Adrenal gland (tissue), 5 donors: ENCODE measurements around the gene KCTD3.

Experiments used
- POLR2A ChIP-seq, 2 donors: fragments of 450-650 bp; IDR thresholded peaks; one replicate each; pipeline ENCODE4 v1.6.1; 2017; ENCODE audit warnings: antibody characterized with exemption in 2 of 2, mild to moderate bottlenecking in 2 of 2, moderate library complexity in 1 of 2
- TF ChIP-seq, protein P1 (sequence below), 6 experiments: fragments of 450-650 bp in 4 of 6; fragments of 200-600 bp in 2 of 6; sonication (generic) in 1 of 6; IDR thresholded peaks; 1 replicate in 5 of 6; 2 replicates in 1 of 6; pipeline versions ENCODE4 v1.5.1 to v1.8.0; 2016 to 2021; ENCODE audit warnings: antibody characterized with exemption in 6 of 6, mild to moderate bottlenecking in 2 of 6, moderate library complexity in 1 of 6
- donor health status: DM: no; HTN: no; CAD: no.

DNA sequence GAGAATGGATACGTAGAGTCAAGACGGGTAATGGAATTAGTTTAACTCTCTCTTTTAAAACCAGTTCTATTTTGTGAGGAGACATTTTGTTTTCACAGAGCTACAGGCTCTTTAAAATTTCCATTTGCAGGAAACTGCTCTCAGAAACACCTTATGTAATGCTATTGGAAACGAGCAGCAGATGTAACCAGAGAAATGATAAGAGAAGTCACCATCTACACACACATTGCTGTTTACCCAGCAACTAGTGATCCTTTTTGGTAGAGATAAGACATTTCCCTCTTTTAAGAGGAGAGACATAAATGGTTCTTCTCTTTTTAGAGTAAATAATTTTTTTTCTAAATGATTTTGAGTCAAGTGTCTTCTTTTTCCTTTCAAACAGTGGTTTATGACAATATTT, 80.6 kb downstream of the KCTD3 start:
- TF ChIP-seq, protein P1, sequence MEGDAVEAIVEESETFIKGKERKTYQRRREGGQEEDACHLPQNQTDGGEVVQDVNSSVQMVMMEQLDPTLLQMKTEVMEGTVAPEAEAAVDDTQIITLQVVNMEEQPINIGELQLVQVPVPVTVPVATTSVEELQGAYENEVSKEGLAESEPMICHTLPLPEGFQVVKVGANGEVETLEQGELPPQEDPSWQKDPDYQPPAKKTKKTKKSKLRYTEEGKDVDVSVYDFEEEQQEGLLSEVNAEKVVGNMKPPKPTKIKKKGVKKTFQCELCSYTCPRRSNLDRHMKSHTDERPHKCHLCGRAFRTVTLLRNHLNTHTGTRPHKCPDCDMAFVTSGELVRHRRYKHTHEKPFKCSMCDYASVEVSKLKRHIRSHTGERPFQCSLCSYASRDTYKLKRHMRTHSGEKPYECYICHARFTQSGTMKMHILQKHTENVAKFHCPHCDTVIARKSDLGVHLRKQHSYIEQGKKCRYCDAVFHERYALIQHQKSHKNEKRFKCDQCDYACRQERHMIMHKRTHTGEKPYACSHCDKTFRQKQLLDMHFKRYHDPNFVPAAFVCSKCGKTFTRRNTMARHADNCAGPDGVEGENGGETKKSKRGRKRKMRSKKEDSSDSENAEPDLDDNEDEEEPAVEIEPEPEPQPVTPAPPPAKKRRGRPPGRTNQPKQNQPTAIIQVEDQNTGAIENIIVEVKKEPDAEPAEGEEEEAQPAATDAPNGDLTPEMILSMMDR (IDR thresholded peaks at IDR 0.05), result no peak
- TF ChIP-seq POLR2A (IDR thresholded peaks at IDR 0.05), result no peak
